ENCODE data around the gene COX14.
A peak's percentile ranks its signal among the peaks of the same experiment; 100 is the strongest.

COX14 gene

GRCh38 chr12:50121641-50122040 is 9.6 kb downstream of the COX14 start:
- peaks cover 17 to 50% of the 10 kb centered on the region in 2 experiments for H3K36me3 ChIP-seq (ENCODE audit: control insufficient read depth in 2 of 2, insufficient read depth in 1 of 2, low read length in 2 of 2)
- POLR2A ChIA-PET: no interaction called here
- TF ChIP-seq PRDM1 (tag by site-specific recombination; IDR thresholded peaks at IDR 0.05) (peak; percentile 52; the same call in 1 of the 2 replicates), ZNF624 (tag by site-specific recombination; IDR thresholded peaks at IDR 0.05) (no peak), ZNF302 (tag by site-specific recombination; IDR thresholded peaks at IDR 0.05; ENCODE audit: low read depth) (no peak)
- CTCF ChIA-PET: interaction anchor here (0.7 to 2.9 kb wide), 2 partner anchors 10 to 21 kb away, joined by 3 to 13 read pairs; partner anchors contain the start of gene COX14
- H3K27ac ChIP-seq (ENCODE audit: extremely low read depth, low read depth, low read length): no peak overlapping the region
- H3K4me1 ChIP-seq (ENCODE audit: control insufficient read depth, insufficient read depth, low read length): no peaks in the 10 kb centered on the region
- H3K9me3 ChIP-seq (ENCODE audit: control insufficient read depth, insufficient read depth, low read depth, low read length): no peaks in the 10 kb centered on the region
- H3K4me3 ChIP-seq (ENCODE audit: low read depth, low read length): no peak overlapping the region

- no peak for TF ChIP-seq ZNF449 (tag by site-specific recombination; IDR thresholded peaks at IDR 0.05)
- TF ChIP-seq ZNF623 (tag by site-specific recombination; IDR thresholded peaks at IDR 0.05): no peak
- TF ChIP-seq ZNF555 (tag by site-specific recombination; conservative IDR thresholded peaks at IDR 0.05): no peak
- TF ChIP-seq OVOL3 (tag by site-specific recombination; IDR thresholded peaks at IDR 0.05): no peak
- TF ChIP-seq ZNF664 (tag by site-specific recombination; IDR thresholded peaks at IDR 0.05): no peak
- no peak for TF ChIP-seq ZNF677 (tag by site-specific recombination; IDR thresholded peaks at IDR 0.05)
- no peak for TF ChIP-seq ZNF785 (tag by site-specific recombination; IDR thresholded peaks at IDR 0.05)
- TF ChIP-seq MZF1 (tag by site-specific recombination; IDR thresholded peaks at IDR 0.05; ENCODE audit: borderline replicate concordance): no peak
- Histone ChIP-seq H3K36me3 (ENCODE audit: control insufficient read depth in 2 of 2, insufficient read depth in 1 of 2, low read length in 2 of 2) (peaks cover 24 to 60% of the 10 kb centered on the region in 2 experiments), H3K27ac (ENCODE audit: extremely low read depth, low read depth, low read length) (no peak overlapping the region)
These were observed 11.2 kb downstream of the COX14 start for GRCh38 chr12:50123203-50123602.

GRCh38 chr12:50127546-50127945 is 15.5 kb downstream of the COX14 start:
- ChIA-PET CTCF (interaction anchor here (0.6 to 1.4 kb wide), 2 partner anchors 53 to 82 kb away, joined by 3 read pairs; no protein-coding TSS in a partner anchor), POLR2A (interaction anchor here (0.7 to 3.6 kb wide), 3 partner anchors 15 to 236 kb away, joined by 6 to 19 read pairs (median 6); partner anchors contain the start of gene COX14)

More at GRCh38 chr12:50123203-50123602, 11.2 kb downstream of the COX14 start:
- POLR2A ChIA-PET: interaction anchor here (1.2 kb wide), 1 partner anchor 11 kb away, joined by 4 read pairs; the partner anchor contains the start of gene COX14
- Histone ChIP-seq H3K4me1 (ENCODE audit: control insufficient read depth, insufficient read depth, low read length) (no peaks in the 10 kb centered on the region), H3K4me3 (ENCODE audit: low read depth, low read length) (no peak overlapping the region), H3K9me3 (ENCODE audit: control insufficient read depth, insufficient read depth, low read depth, low read length) (no peaks in the 10 kb centered on the region)
- CTCF ChIA-PET: interaction anchor here (1.0 kb wide), 1 partner anchor 9 kb away, joined by 3 read pairs; no protein-coding TSS in a partner anchor

More at GRCh38 chr12:50127546-50127945, 15.5 kb downstream of the COX14 start:
- Histone ChIP-seq H3K27ac (ENCODE audit: extremely low read depth, low read depth, low read length) (no peak overlapping the region), H3K4me1 (ENCODE audit: control insufficient read depth, insufficient read depth, low read length) (no peaks in the 10 kb centered on the region), H3K4me3 (ENCODE audit: low read depth, low read length) (no peak overlapping the region), H3K9me3 (ENCODE audit: control insufficient read depth, insufficient read depth, low read depth, low read length) (no peaks in the 10 kb centered on the region), H3K36me3 (ENCODE audit: control insufficient read depth in 2 of 2, insufficient read depth in 1 of 2, low read length in 2 of 2) (peaks cover 35 to 61% of the 10 kb centered on the region in 2 experiments)
- no peak for TF ChIP-seq ZNF518A (tag by site-specific recombination; conservative IDR thresholded peaks at IDR 0.05; ENCODE audit: low read depth)
- no peak for TF ChIP-seq ZFP3 (tag by site-specific recombination; IDR thresholded peaks at IDR 0.05; ENCODE audit: low read depth)
- TF ChIP-seq ZNF24 (tag by site-specific recombination; IDR thresholded peaks at IDR 0.05): no peak
- no peak for TF ChIP-seq ZNF112 (tag by site-specific recombination; IDR thresholded peaks at IDR 0.05)
- TF ChIP-seq ZNF623 (tag by site-specific recombination; IDR thresholded peaks at IDR 0.05): no peak
- TF ChIP-seq ZNF658 (tag by site-specific recombination; IDR thresholded peaks at IDR 0.05): no peak
- TF ChIP-seq ZNF175 (tag by site-specific recombination; IDR thresholded peaks at IDR 0.05): no peak
- 0 out of 2 replicates have a peak, but pooled peaks have one; percentile 15 for TF ChIP-seq SCRT2 (tag by site-specific recombination; IDR thresholded peaks at IDR 0.05)
- no peak for TF ChIP-seq ZFHX2 (tag by site-specific recombination; conservative IDR thresholded peaks at IDR 0.05)
- TF ChIP-seq ZIC2 (tag by site-specific recombination; IDR thresholded peaks at IDR 0.05): no peak
- no peak for TF ChIP-seq ZNF248 (tag by site-specific recombination; IDR thresholded peaks at IDR 0.05)
- TF ChIP-seq OSR2 (tag by site-specific recombination; IDR thresholded peaks at IDR 0.05): peak; percentile 32; the same call in 1 of the 2 replicates
- no peak for TF ChIP-seq SALL2 (tag by site-specific recombination; IDR thresholded peaks at IDR 0.05; ENCODE audit: borderline replicate concordance)

All from HEK293 (cell line).